Upper lobe of left lung (tissue), 4 donors: ENCODE measurements around the gene HACD4.

Experiments
- CTCF ChIP-seq, 6 experiments: fragments of 450-650 bp in 4 of 6; fragments of 200-600 bp in 2 of 6; sonication (generic) in 2 of 6; IDR thresholded peaks; one replicate each; pipeline ENCODE4 v1.5.1; 2016 to 2019; ENCODE audit warnings: antibody characterized with exemption in 6 of 6
- POLR2A ChIP-seq, 4 donors: fragments of 450-650 bp; IDR thresholded peaks; one replicate each; pipeline ENCODE4 v1.5.1; 2016 to 2017; ENCODE audit warnings: antibody characterized with exemption in 4 of 4, mild to moderate bottlenecking in 2 of 4
- POLR2AphosphoS5 ChIP-seq, 2 donors: sonication (generic); formaldehyde crosslinking; IDR thresholded peaks; one replicate each; pipeline ENCODE4 v1.5.1; 2017; ENCODE audit warnings: antibody characterized with exemption in 2 of 2

DNA sequence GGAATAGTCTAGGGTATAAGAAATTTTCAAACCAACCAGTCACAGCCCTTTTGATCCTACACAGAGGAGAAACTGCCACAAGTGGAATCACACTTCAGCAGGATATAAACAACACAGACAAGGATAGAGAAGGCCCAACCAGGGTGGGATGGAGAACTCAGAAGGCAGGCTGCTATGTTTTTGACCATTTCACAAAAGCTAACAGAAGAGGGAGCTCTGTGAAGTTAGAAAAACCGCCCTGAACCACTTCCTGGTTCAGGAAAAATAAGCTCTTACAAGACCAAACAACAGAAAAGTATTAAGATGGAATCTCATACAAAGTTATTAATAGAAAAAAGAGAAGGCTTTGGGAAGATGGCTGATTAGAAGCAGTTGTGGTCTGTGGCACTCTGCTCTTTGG lies 47.3 kb upstream of the HACD4 start:
- TF ChIP-seq POLR2A (IDR thresholded peaks at IDR 0.05), result no peak
- TF ChIP-seq CTCF (IDR thresholded peaks at IDR 0.05), result no peak
- no peak for TF ChIP-seq POLR2AphosphoS5 (IDR thresholded peaks at IDR 0.05)
